ENCODE data around the gene ZNF787. TPM values are rescaled to one million over a fixed set of nuclear protein-coding genes. Genes with fewer than 3 reads are reported as not detected.

Gene ZNF787
- polyA plus RNA-seq, 3 donors = 1.2 to 16.2 (median 1.8) TPM

DNA sequence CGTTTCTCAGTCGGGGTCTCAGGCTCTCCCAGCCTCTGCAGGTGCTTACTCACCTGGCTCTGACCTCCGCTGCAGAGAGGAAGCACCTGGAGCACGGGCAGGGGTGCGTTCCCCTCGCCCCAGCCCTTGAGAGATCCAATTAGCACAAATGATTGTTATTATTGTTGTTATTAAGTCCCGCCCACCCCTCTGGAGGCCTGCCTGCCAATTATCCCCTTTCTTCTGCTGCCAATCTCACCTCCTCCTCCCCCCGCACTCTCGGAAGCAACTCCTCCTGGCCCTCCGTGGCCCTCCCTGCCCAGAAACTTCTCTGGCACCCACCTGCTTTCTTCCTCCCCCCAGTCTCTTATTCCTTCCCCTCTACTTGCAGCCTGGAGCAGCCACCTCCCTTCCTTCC is 8.8 kb downstream of the ZNF787 start:
- Mint-ChIP-seq H3K4me1 (peaks cover 81% of the 10 kb centered on the region), H3K27me3 (ENCODE audit: low read depth in 3 of 3) (peaks cover 0 to 4% (median 0%) of the 10 kb centered on the region in 3 donors), H3K27ac (peak overlapping the region in 6 of 7 donors; percentile 78 to 91 (median 88)), H3K9me3 (no peaks in the 10 kb centered on the region), H3K4me3 (peak overlapping the region; percentile 16 to 65), H3K36me3 (peaks cover 11 to 28% of the 10 kb centered on the region in 2 donors)
- TF ChIP-seq, protein P1, sequence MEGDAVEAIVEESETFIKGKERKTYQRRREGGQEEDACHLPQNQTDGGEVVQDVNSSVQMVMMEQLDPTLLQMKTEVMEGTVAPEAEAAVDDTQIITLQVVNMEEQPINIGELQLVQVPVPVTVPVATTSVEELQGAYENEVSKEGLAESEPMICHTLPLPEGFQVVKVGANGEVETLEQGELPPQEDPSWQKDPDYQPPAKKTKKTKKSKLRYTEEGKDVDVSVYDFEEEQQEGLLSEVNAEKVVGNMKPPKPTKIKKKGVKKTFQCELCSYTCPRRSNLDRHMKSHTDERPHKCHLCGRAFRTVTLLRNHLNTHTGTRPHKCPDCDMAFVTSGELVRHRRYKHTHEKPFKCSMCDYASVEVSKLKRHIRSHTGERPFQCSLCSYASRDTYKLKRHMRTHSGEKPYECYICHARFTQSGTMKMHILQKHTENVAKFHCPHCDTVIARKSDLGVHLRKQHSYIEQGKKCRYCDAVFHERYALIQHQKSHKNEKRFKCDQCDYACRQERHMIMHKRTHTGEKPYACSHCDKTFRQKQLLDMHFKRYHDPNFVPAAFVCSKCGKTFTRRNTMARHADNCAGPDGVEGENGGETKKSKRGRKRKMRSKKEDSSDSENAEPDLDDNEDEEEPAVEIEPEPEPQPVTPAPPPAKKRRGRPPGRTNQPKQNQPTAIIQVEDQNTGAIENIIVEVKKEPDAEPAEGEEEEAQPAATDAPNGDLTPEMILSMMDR (IDR thresholded peaks at IDR 0.05) = no peak
- H2AFZ ChIP-seq (ENCODE audit: insufficient read depth, low read depth, low read length, poor library complexity, severe bottlenecking) = no peak overlapping the region
- 20% methylated on average over 5 of the region's 10 CpGs for WGBS (ENCODE audit: insufficient coverage)
- peaks cover 0 to 8% of the 10 kb centered on the region in 2 donors for H3K36me3 ChIP-seq (replicated peaks in 1 of 2; ENCODE audit: control insufficient read depth in 1 of 2, insufficient read depth in 2 of 2, low read length in 2 of 2)
- intact Hi-C loops (cut with micrococcal nuclease) = no loop called here
- H3K4me3 ChIP-seq (replicated peaks in 1 of 3; ENCODE audit: low read depth in 2 of 3, low read length in 3 of 3) = peak overlapping the region in 1 of 3 experiments; percentile 66
- H3K79me2 ChIP-seq (ENCODE audit: insufficient read depth, low read length) = peaks cover 100% of the 10 kb centered on the region
- H3K9ac ChIP-seq (ENCODE audit: insufficient read depth, low read length, poor library complexity, severe bottlenecking) = no peak overlapping the region
- peak overlapping the region; percentile 78 for H3K27ac ChIP-seq (ENCODE audit: low read depth in 1 of 2, low read length in 2 of 2)
- peaks cover 65 to 86% of the 10 kb centered on the region in 2 donors for H3K4me1 ChIP-seq (ENCODE audit: control insufficient read depth in 1 of 2, insufficient read depth in 2 of 2, low read length in 2 of 2)
- H4K20me1 ChIP-seq (ENCODE audit: insufficient read depth, low read length) = peaks cover 100% of the 10 kb centered on the region
- H3K27me3 ChIP-seq (ENCODE audit: control insufficient read depth in 2 of 2, insufficient read depth in 2 of 2, low read length in 2 of 2) = no peaks in the 10 kb centered on the region
- no peak for DNase-seq
- H3K4me2 ChIP-seq (replicated peaks; ENCODE audit: extremely low read depth, low read length, poor library complexity, severe bottlenecking) = peak overlapping the region; percentile 60
- no peaks in the 10 kb centered on the region for H3K9me3 ChIP-seq (replicated peaks in 1 of 2; ENCODE audit: control insufficient read depth in 1 of 2, insufficient read depth in 1 of 2, low read length in 2 of 2)

GRCh38 chr19:56111601-56112312 is 9.3 kb downstream of the ZNF787 start:
- no peak overlapping the region for H2AFZ ChIP-seq (ENCODE audit: insufficient read depth, low read depth, low read length, poor library complexity, severe bottlenecking)
- WGBS (ENCODE audit: insufficient coverage) = 28% methylated on average over 16 of the region's 24 CpGs
- intact Hi-C loops (cut with micrococcal nuclease) = loop anchor here in 1 of 2 donors (1.0 kb wide), 1 partner anchor 9 kb away; no protein-coding TSS in a partner anchor
- peak overlapping the region in 2 of 3 experiments; percentile 8 to 66 for H3K4me3 ChIP-seq (replicated peaks in 1 of 3; ENCODE audit: low read depth in 2 of 3, low read length in 3 of 3)
- Mint-ChIP-seq H3K27me3 (ENCODE audit: low read depth in 3 of 3) (peaks cover 0 to 4% (median 0%) of the 10 kb centered on the region in 3 donors), H3K27ac (peak overlapping the region; percentile 75 to 91 (median 88)), H3K36me3 (peaks cover 16 to 34% of the 10 kb centered on the region in 2 donors), H3K4me1 (peaks cover 83% of the 10 kb centered on the region), H3K4me3 (peak overlapping the region; percentile 20 to 73), H3K9me3 (no peaks in the 10 kb centered on the region)
- H3K9ac ChIP-seq (ENCODE audit: insufficient read depth, low read length, poor library complexity, severe bottlenecking) = peak overlapping the region; percentile 29
- H3K36me3 ChIP-seq (replicated peaks in 1 of 2; ENCODE audit: control insufficient read depth in 1 of 2, insufficient read depth in 2 of 2, low read length in 2 of 2) = peaks cover under 1 to 14% of the 10 kb centered on the region in 2 donors
- peaks cover 63 to 86% of the 10 kb centered on the region in 2 donors for H3K4me1 ChIP-seq (ENCODE audit: control insufficient read depth in 1 of 2, insufficient read depth in 2 of 2, low read length in 2 of 2)
- no peaks in the 10 kb centered on the region for H3K27me3 ChIP-seq (ENCODE audit: control insufficient read depth in 2 of 2, insufficient read depth in 2 of 2, low read length in 2 of 2)
- TF ChIP-seq, protein P1 (IDR thresholded peaks at IDR 0.05) = no peak
- peak overlapping the region; percentile 78 for H3K27ac ChIP-seq (ENCODE audit: low read depth in 1 of 2, low read length in 2 of 2)
- H4K20me1 ChIP-seq (ENCODE audit: insufficient read depth, low read length) = peaks cover 100% of the 10 kb centered on the region
- DNase-seq = peak; percentile 87 to 91 (median 88)
- H3K79me2 ChIP-seq (ENCODE audit: insufficient read depth, low read length) = peaks cover 100% of the 10 kb centered on the region
- peak overlapping the region; percentile 60 for H3K4me2 ChIP-seq (replicated peaks; ENCODE audit: extremely low read depth, low read length, poor library complexity, severe bottlenecking)
- no peaks in the 10 kb centered on the region for H3K9me3 ChIP-seq (replicated peaks in 1 of 2; ENCODE audit: control insufficient read depth in 1 of 2, insufficient read depth in 1 of 2, low read length in 2 of 2)

All from CD14-positive monocyte (primary cell).